GM13976 (cell line): ENCODE measurements around the gene VEPH1.

ENCODE experiments used
- DNase-seq: peaks from one replicate; pipeline ENCODE4 v3.0.0; 2012; ENCODE audit warnings: low spot score
- CTCF ChIP-seq: IDR thresholded peaks from 2 replicates; pipeline ENCODE4 v1.5.1; 2012; ENCODE audit warnings: borderline replicate concordance, mild to moderate bottlenecking; ENCODE audit not compliant: insufficient read depth; ENCODE audit errors: extremely low read depth, missing control alignments, control extremely low read depth
- in situ Hi-C: fragments of 300-500 bp; cut with MboI; formaldehyde crosslinking; loops from one replicate; pipeline ENCODE4 v1.12.0; 2022; ENCODE audit warnings: low sequenced_read_pairs, mixed read lengths, inconsistent platforms; ENCODE audit not compliant: unreplicated experiment

VEPH1 gene

GRCh38 chr3:157459706-157460105, 43.5 kb downstream of the VEPH1 start:
- DNase-seq = no peak
- in situ Hi-C loops = no loop called here
- no peak for TF ChIP-seq CTCF

GRCh38 chr3:157453824-157454223, 49.4 kb downstream of the VEPH1 start:
- DNase-seq = no peak
- in situ Hi-C loops = no loop called here
- TF ChIP-seq CTCF = no peak

GRCh38 chr3:157452097-157452496, 51.1 kb downstream of the VEPH1 start:
- no peak for TF ChIP-seq CTCF
- DNase-seq = no peak
- in situ Hi-C loops = no loop called here

GRCh38 chr3:157447026-157447694, 56.1 kb downstream of the VEPH1 start:
- TF ChIP-seq CTCF = no peak
- DNase-seq = no peak
- in situ Hi-C loops = no loop called here

- no peak for TF ChIP-seq CTCF
- in situ Hi-C loops = no loop called here
- DNase-seq = no peak
Measured at GRCh38 chr3:157445857-157446256, 57.4 kb downstream of the VEPH1 start.

GRCh38 chr3:157444797-157445184, 58.4 kb downstream of the VEPH1 start:
- in situ Hi-C loops = no loop called here
- TF ChIP-seq CTCF = no peak
- DNase-seq = no peak
